Ovary (tissue), 3 donors: ENCODE data around the gene MUSK.

Experiments used
- EP300 ChIP-seq: sonication (generic); formaldehyde crosslinking; IDR thresholded peaks from one replicate; pipeline ENCODE4 v1.6.1; 2017; ENCODE audit warnings: antibody characterized with exemption
- POLR2A ChIP-seq: fragments of 450-650 bp; IDR thresholded peaks from one replicate; pipeline ENCODE4 v1.6.1; 2017; ENCODE audit warnings: antibody characterized with exemption, mild to moderate bottlenecking, moderate library complexity
- TF ChIP-seq, protein P1 (sequence below), 3 donors: fragments of 450-650 bp in 2 of 3; fragments of 200-600 bp in 1 of 3; IDR thresholded peaks; one replicate each; pipeline versions ENCODE4 v1.5.1 to v1.8.0; 2016 to 2022; ENCODE audit warnings: antibody characterized with exemption in 3 of 3, mild to moderate bottlenecking in 1 of 3
- donor health status: DM: no; HTN: no; CAD: no.

DNA sequence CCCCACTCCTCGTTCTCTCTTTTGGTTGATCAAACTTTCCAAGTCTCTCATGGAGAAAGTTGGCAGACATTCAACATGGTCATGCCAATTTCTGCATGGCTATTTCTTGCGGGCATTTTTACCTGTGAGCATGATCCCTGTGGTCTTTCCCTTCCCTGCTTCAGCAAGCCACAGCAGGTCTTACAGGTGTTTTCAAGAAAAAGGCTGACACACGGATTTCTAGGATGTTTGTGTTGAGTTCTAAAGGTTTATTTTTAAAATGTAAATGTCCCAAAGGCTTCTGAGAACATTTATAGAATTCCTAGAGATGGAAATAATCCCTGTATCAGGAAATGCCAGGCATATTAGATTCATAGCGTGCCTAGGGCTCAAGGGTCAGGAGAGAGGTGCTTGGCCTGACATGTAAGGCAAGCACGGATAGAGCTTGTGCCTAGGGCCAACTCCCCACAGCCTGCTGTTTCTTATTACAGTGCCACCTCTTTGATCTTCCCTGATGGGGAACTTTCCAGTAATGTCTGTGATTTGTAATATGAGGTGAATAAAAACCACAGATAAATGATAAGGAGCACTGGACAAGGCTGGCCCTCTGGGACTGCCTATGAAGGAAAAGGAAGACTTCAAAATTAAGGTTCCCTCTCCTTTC, 79.8 kb downstream of the MUSK start:
- TF ChIP-seq, protein P1, sequence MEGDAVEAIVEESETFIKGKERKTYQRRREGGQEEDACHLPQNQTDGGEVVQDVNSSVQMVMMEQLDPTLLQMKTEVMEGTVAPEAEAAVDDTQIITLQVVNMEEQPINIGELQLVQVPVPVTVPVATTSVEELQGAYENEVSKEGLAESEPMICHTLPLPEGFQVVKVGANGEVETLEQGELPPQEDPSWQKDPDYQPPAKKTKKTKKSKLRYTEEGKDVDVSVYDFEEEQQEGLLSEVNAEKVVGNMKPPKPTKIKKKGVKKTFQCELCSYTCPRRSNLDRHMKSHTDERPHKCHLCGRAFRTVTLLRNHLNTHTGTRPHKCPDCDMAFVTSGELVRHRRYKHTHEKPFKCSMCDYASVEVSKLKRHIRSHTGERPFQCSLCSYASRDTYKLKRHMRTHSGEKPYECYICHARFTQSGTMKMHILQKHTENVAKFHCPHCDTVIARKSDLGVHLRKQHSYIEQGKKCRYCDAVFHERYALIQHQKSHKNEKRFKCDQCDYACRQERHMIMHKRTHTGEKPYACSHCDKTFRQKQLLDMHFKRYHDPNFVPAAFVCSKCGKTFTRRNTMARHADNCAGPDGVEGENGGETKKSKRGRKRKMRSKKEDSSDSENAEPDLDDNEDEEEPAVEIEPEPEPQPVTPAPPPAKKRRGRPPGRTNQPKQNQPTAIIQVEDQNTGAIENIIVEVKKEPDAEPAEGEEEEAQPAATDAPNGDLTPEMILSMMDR (IDR thresholded peaks at IDR 0.05), result no peak
- TF ChIP-seq POLR2A (no peak), EP300 (no peak)
